ENCODE measurements around the gene VKORC1L1. TPM values are rescaled to one million over a fixed set of nuclear protein-coding genes. Genes with fewer than 3 reads are reported as not detected.
"Not testable (repeated sequence)": the region's sequence is repeated elsewhere in the genome, so short reads cannot be mapped to it uniquely, and the experiment has no call there.

The VKORC1L1 gene
- total and polyA plus RNA-seq, 10 of the 15 experiments (the other 5 are each of a cell fraction or from before 2014, with no cell fraction given) = 3.3 to 18.8 (median 12.5) TPM

DNA sequence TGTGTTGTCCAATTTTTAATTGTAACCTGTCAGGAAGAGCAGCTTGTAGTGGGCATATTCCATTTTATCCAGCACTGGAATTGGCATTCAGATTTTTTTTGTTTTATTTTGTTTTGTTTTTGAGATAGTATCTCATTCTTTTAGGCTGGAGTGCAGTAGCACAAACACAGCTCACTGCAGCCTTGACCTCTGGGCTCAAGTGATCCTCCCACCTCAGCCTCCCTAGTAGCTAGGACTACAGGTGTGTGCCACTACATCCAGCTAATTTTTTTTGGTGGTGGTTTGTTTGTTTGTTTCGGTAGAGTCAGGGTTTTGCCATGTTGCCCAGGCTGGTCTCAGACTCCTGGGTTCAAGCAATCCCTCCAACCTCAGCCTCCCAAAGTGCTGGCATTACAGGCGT lies 64.4 kb downstream of the VKORC1L1 start (continued):
- TF ChIP-seq POLR2AphosphoS2 (IDR thresholded peaks at IDR 0.05; ENCODE audit: low read depth, low read length) = no peak

DNA sequence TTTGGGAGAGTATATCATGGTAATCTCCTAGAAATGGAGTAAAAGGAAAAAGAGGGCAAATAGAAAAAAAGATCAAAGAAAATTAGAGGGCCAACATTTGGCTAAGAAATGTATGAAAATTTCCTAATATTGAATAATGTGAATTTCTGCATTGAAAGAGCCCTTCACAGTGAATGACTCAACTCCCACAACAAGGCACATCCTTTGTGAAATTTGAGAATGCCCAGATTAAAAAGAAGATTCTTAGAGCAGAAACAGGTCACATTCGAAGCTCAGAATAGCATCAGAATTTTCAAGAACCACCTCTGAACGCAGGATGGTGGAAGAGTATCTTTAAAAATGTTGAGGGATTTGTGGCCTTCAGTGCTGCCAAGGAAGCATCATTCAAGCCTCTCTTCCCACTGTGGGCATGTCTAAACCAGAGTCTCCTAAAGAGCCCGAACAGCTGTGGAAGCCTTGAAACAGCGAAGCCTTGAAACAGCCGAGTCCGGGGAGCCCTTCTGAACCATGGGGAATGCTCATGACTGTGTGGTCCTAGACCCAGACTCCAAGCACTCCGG lies 65.5 kb downstream of the VKORC1L1 start:
- Histone ChIP-seq H3K9ac (ENCODE audit: control insufficient read depth, insufficient read depth, low read length) (no peak overlapping the region), H3K27me3 (replicated peaks in 1 of 2; ENCODE audit: control insufficient read depth in 2 of 2, insufficient read depth in 2 of 2, low read length in 1 of 2) (no peaks in the 10 kb centered on the region), H3K36me3 (ENCODE audit: control insufficient read depth in 2 of 2, insufficient read depth in 2 of 2, low read length in 1 of 2) (peaks cover 0 to 3% of the 10 kb centered on the region in 2 experiments; a peak in 2 of 4 replicates), H3K4me1 (ENCODE audit: control insufficient read depth, insufficient read depth, low read length) (no peaks in the 10 kb centered on the region), H3K9me3 (replicated peaks; ENCODE audit: control insufficient read depth, insufficient read depth, low read length) (no peaks in the 10 kb centered on the region), H4K20me1 (ENCODE audit: control insufficient read depth, insufficient read depth) (no peaks in the 10 kb centered on the region), H3K4me3 (no peak overlapping the region), H2AFZ (ENCODE audit: control insufficient read depth, low read depth, low read length) (no peak overlapping the region), H3K79me2 (ENCODE audit: control insufficient read depth, insufficient read depth, low read length) (peaks cover 8% of the 10 kb centered on the region), H3K4me2 (ENCODE audit: control insufficient read depth, insufficient read depth) (no peak overlapping the region), H3K27ac (ENCODE audit: control insufficient read depth, insufficient read depth) (no peak overlapping the region)
- intact Hi-C loops (cut with micrococcal nuclease; ENCODE audit: unreplicated experiment) = no loop called here
- ChIA-PET POLR2A (no interaction called here), SMC1A (ENCODE audit: uncharacterized antibody, unreplicated experiment) (no interaction called here), RAD21 (ENCODE audit: unreplicated experiment) (no interaction called here), CTCF (interaction anchor here (1.6 kb wide), 1 partner anchor 10 kb away, joined by 3 read pairs; no protein-coding TSS in a partner anchor)
- TF ChIP-seq PML (IDR thresholded peaks at IDR 0.05; ENCODE audit: low read length) (no peak), SMAD1 (IDR thresholded peaks at IDR 0.05; ENCODE audit: low read depth, partially characterized antibody) (no peak), SRF (IDR thresholded peaks at IDR 0.05; ENCODE audit: low read depth in 2 of 2, low read length in 2 of 2) (no peak), MTA2 (IDR thresholded peaks at IDR 0.05; ENCODE audit: low read depth) (no peak), NR2F1 (conservative IDR thresholded peaks at IDR 0.05) (no peak), CHD1 (IDR thresholded peaks at IDR 0.05; ENCODE audit: low read depth, low read length) (no peak), PAX5 (IDR thresholded peaks at IDR 0.05; ENCODE audit: borderline replicate concordance, low read depth, low read length) (no peak), STAT1 (conservative IDR thresholded peaks at IDR 0.05) (no peak), HDGF (IDR thresholded peaks at IDR 0.05) (no peak), JUND (IDR thresholded peaks at IDR 0.05; ENCODE audit: low read depth, low read length) (no peak), SP1 (IDR thresholded peaks at IDR 0.05; ENCODE audit: low read depth, low read length) (no peak), RAD21 (IDR thresholded peaks at IDR 0.05; ENCODE audit: insufficient read depth, low read depth, low read length) (no peak), YBX1 (IDR thresholded peaks at IDR 0.05) (no peak), ZNF622 (IDR thresholded peaks at IDR 0.05) (no peak), ASH2L (IDR thresholded peaks at IDR 0.05; ENCODE audit: borderline replicate concordance, low read depth) (no peak)
- ATAC-seq (no peak), FAIRE-seq (no peak), DNase-seq (ENCODE audit: low read depth, low spot score) (no peak)
- WGBS (ENCODE audit: insufficient coverage, insufficient replicate concordance, low lambda C conversion rate, missing lambda C conversion rate) = 100% methylated on average over 7 of the region's 7 CpGs
- in situ Hi-C loops (cut with MboI) = no loop called here
- no TSS peak for BruUV-seq (replicated peaks)

DNA sequence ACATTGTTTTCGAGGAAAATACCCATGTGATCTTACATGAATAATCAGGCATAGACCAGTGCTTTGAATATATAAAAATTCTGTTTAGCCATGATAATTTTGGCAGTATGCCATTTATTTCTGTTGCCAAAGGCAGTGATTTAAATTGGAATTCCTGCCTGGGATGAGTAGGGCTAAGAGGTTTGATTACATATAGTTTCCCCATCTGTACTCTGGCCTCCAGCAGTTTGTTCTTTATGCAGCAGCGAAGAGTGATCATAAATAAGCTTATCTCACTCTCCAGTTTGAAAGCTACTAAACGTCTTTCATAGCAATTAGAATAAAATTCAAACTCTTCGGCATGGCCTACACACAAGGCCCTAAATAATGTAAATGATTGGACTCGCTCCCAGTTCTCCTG lies 72.9 kb downstream of the VKORC1L1 start:
- H3K79me2 ChIP-seq (ENCODE audit: control insufficient read depth, insufficient read depth, low read length); H3K27me3 ChIP-seq (replicated peaks in 1 of 2; ENCODE audit: control insufficient read depth in 2 of 2, insufficient read depth in 2 of 2, low read length in 1 of 2); H3K9ac ChIP-seq (ENCODE audit: control insufficient read depth, insufficient read depth, low read length); H2AFZ ChIP-seq (ENCODE audit: control insufficient read depth, low read depth, low read length); ATAC-seq; H3K27ac ChIP-seq (ENCODE audit: control insufficient read depth, insufficient read depth); H3K4me2 ChIP-seq (ENCODE audit: control insufficient read depth, insufficient read depth); DNase-seq (ENCODE audit: low read depth, low spot score); FAIRE-seq; SMC1A ChIA-PET (ENCODE audit: uncharacterized antibody, unreplicated experiment); H3K4me1 ChIP-seq (ENCODE audit: control insufficient read depth, insufficient read depth, low read length); intact Hi-C loops (cut with micrococcal nuclease; ENCODE audit: unreplicated experiment); H4K20me1 ChIP-seq (ENCODE audit: control insufficient read depth, insufficient read depth); H3K36me3 ChIP-seq (ENCODE audit: control insufficient read depth in 2 of 2, insufficient read depth in 2 of 2, low read length in 1 of 2); H3K4me3 ChIP-seq; POLR2A ChIA-PET; H3K9me3 ChIP-seq (replicated peaks; ENCODE audit: control insufficient read depth, insufficient read depth, low read length); CTCF ChIA-PET; in situ Hi-C loops (cut with MboI); RAD21 ChIA-PET (ENCODE audit: unreplicated experiment); BruUV-seq (replicated peaks): not testable (repeated sequence)
- 100% methylated on average over 1 of the region's 5 CpGs for WGBS (ENCODE audit: insufficient coverage, insufficient replicate concordance, low lambda C conversion rate, missing lambda C conversion rate)
